NCI-H524 (cell line): ENCODE measurements around the gene CELA2B.
"Not testable (repeated sequence)": the region's sequence is repeated elsewhere in the genome, so short reads cannot be mapped to it uniquely, and the experiment has no call there.

ENCODE experiments used
- DNase-seq, 2 experiments: peaks; one replicate each; lab custom pipeline; 2025; lab: John Stamatoyannopoulos, UW

Gene CELA2B

GRCh38 chr1:15500184-15501178 is 24.6 kb downstream of the CELA2B start:
- DNase-seq, result no peak

- DNase-seq, result peak; percentile 16 to 70
Observed at GRCh38 chr1:15501208-15502032, 25.5 kb downstream of the CELA2B start.

- DNase-seq, result no peak
Observed at GRCh38 chr1:15504436-15504835, 28.5 kb downstream of the CELA2B start.

- no peak for DNase-seq
Observed at GRCh38 chr1:15506831-15507230, 30.9 kb downstream of the CELA2B start.

- no peak for DNase-seq
Observed at GRCh38 chr1:15507278-15507677, 31.4 kb downstream of the CELA2B start.

DNA sequence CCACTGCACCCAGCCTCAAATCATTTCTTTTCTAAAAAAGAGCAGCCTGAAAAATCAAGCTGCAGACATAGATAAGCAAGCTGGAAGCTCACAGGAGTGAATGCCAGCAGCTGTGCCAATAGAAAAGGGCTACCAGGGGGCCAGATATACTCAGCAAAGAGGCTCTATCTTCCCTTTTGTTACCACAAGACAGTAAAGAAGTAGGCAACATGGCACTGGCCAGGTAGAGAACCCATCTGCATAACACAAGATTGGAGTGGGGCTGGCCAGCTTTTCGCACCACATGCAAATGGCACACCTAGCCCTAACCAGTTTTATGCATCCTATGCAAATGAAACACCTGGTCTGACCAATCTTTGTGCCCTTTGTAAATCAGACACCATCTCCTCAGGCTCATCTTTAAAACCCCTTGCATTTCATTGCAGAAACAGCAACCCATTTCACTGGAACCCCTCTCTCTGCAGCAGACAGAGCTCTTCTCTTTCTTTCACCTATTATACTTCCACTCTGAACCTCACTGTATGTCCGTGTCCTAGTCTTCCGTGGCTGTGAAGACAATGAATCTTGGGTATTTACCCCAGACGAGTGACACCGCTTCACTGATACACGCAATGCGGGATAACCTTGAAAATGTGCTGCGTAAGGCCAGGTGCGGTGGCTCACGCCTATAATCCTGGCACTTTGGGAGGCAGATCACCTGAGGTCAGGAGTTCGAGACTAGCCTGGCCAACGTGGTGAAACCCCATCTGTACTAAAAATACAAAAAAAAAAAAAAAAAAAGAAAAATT is 33.0 kb downstream of the CELA2B start:
- no peak for DNase-seq

GRCh38 chr1:15509586-15509985 is 33.7 kb downstream of the CELA2B start:
- no peak for DNase-seq

DNA sequence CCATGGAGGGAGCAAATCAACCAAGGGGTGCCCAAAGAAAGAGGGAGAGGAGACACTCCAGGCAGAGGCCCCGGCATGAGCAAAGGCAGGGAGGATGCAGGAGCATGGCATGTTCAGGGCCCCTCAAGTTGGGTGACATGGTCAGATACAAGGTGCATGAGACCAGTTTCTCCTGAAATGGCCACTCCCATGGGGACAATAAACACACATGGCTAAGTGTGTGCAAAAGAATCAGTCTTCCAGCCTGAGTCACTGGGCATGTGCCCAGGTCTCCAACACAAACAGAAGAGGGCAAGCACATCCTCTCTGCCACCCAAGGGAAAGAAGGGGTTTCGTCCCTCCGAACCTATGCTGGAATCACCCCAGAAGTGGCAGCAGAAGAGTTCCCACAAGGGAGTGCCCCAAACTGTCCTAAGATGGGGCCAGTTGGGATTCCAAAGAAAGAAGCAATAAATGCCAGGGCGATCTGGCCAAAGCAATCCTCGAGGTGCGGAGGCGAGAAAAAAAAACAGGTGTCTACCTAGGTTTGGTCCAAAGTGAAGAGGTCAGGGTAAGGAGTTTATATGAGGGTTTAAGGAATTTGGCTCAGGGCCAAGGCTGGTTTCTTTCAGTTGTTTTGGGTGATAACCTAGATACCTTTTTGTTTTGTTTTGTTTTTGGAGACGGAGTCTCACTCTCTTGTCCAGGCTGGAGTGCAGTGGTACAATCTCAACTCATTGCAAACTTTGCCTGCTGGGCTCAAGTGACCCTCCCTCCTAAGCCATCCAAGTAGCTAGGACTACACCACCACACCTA is 34.9 kb downstream of the CELA2B start:
- no peak for DNase-seq

DNA sequence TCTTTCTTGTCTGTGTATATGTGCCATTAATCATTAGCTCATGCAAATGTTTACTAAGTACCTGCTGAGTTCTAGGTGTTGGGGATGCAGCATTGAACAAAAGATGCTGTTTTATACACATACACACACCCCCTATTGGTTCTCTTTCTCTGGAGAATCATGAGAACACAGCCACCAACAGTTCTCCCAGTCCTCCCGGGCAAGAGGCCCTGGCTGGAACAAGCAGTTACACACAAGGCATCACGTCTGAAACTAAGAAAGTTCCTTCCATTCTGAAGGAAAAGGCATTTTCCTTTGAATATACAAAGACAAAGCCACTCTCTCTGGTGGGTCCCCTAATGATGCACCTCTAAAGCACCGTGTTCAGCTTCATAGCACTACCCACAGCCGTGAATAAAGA is 37.3 kb downstream of the CELA2B start:
- DNase-seq, result no peak

- no peak for DNase-seq
Observed at GRCh38 chr1:15513919-15514318, 38.0 kb downstream of the CELA2B start.

DNA sequence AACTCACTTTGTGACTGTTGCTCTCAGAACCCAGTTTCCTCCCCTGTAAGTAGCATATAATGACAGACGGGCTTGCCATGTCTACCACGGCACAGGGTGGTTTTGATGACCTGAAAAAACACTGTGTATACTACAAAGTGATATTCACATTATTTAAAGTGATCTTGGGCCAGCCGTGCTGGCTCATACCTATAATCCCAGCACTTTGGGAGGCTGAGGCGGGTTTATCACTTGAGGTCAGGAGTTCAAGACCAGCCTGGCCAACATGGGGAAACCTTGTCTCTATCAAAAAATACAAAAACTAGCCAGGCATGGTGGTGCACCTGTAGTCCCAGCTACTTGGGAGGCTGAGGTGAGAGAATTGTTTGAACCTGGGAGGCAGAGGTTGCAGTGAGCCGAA is 38.7 kb downstream of the CELA2B start:
- not testable (repeated sequence) for DNase-seq

DNA sequence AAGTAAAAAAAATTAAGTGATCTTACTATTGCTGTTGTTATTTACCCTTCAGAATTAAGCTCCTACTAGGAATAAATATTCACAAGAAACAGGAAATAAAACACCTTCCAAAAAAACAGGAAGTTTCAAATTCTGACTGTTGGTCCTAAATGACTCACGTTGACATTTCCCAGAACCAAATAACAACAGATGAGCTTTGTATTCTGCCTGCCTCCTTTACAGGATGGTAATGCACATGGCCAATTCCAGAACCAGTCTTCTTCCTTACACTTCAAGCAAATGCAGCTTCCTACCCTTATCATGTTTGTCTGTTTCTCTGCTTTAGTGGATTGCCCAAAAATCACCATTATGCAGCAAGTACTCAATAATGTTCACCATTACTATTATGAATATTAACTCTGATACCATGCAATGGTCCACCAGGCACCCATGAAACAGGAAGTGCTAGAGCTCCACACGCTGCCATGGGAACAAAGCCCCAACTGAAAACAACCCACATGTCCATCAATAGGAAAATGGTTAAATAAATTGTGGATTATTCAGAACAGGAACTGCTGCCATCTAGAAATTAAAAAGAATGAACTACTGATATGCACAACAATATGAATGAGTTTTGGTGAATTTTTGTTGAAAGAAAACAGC is 39.2 kb downstream of the CELA2B start:
- DNase-seq, result no peak

DNA sequence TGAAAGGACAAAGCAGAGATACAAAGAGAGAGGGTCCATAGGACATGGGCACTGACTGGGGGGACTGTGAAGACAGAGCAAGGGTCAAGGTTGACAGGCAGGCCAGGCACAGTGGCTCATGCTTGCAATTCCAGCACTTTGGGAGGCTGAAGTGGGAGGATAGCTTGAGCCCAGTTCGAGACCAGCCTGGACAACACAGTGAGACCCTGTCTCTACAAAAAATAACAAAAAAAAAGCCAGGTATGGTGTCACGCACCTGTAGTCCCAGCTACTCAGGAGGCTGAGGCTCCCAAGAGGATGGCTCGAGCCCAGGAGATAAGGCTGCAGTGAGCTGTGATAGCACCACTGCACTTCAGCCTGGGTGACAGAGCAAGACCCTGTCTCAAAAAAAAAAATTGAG is 43.7 kb downstream of the CELA2B start:
- no peak for DNase-seq

DNA sequence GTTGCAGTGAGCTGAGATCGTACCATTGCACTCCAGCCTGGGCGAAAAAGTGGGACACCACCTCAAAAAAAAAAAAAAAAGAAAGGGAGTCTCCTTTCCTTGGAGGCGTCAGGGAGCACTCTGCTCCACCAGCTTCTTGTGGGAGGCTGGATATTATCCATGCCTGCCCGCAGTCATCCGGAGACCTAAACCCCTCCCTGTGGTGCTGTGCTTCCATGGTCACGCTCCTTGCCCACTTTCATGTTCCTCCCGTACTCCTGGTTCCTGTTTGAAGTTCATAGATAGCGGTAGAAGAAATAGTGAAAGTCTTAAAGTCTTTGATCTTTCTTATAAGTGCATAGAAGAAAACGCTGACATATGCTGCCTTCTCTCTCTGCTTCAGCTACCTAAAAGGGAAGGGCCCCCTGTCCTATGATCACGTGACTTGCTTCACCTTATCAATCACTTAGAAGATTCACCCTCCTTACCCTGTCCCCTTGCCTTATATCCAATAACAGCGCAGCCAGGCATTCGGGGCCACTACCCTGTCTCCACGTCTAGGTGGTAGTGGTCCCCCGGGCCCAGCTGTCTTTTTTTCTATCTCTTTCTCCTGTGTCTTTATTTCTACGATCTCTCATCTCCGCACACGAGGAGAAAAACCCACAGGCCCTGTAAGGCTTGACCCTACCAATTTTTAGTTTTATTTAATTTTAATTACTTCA is 45.5 kb downstream of the CELA2B start:
- DNase-seq, result not testable (repeated sequence)

GRCh38 chr1:15522551-15522950 is 46.6 kb downstream of the CELA2B start:
- no peak for DNase-seq

DNA sequence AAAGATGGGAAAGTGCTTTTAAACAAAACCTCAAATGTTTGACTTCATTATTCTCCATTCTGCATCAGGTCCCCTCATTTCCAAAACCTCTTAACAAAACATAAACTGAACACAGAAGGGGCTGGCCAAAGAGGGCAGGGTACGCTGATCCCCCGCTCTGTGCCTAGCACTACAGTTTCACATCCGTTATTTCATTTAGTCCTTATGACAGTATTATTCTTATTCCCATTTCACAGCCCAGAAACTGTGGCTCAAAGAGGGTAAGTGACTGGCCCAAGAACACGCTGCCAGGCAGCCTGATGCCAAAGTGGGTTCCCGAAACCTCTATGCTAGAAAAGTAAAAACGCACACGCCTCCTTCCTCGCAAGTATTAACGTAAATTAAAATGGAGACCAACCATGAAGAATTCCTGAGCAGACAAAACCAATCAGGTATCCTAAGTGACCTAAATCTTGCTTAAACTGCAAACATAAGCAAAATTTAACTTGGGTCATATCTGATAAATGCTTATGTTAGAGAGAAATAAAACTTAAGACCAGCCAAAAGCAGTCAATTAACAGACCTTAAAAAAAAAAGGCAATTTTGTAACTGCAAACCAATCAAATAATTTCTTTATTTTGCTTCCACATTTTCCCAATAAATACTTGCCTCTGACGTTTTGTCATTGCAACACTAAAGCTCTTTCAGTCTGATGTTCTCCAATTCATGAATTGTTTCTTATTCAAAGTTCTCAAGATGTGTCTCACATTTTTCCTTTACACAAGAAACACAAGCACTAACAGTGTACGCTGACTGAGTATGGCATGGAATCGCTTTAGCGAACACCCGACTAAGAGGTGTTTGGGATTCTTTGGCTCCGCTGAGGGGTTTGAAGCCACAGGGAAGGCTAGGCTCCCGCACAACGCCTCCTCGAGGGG is 47.5 kb downstream of the CELA2B start:
- DNase-seq, result no peak

DNA sequence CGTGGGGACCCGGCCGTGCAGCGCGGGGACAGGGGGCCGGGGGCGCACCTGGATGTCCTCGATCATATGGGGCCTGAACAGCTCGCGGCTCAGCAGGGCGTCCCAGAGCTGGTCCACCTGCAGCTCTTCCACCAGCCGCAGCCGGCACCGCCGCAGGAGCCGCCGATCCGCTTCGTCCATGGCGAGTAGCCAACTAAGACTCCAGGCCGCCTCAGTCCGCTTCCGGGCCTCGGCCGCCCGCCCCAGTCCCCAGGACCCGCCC is 48.0 kb downstream of the CELA2B start, which contains the start of gene CASP9:
Gene CASP9 (minus strand): TSS at position 195 of the 262 bp plus-strand sequence. CDS start 15 bp downstream, at position 180.
- peak in 1 of 2 experiments; percentile 72 for DNase-seq

DNA sequence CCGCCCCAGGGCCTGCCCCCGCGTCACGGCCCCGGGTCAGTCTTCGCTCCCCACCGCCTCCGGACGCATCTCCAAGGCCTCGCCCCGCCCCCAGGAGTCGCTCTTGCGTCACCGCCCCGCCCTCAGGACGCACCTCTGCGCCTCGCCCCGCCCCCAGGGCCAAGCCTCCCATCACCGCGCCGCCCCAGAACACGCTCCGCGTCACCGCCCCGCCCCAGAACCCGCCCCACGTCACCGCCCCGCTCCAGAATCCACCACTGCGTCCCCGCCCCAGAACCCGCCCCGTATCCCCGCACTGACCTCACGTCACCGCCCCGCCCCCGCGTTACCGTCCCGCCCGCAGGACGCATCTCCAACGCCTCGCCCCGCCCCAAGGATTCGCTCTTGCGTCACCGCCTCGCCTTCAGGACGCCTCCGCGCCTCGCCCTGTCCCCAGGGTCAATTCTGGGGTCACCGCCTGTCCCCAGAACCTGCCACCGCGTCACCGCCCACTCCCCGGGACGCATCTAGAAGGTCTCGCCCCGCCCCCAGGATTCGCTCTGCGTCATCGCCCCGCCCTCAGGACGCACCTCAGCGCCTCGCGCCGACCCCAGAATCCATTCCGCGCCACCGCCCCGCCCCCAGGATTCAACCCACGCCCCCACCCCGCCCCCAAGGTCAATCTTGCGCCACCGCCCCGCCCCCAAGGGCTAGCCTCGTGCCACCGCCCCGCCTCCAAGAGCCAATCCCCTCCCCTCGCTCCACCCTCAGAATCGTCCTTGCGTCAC is 48.6 kb downstream of the CELA2B start:
- peak; percentile 95 to 97 for DNase-seq
